Measurements from ENCODE around the gene KRT6A. TPM values are rescaled to one million over a fixed set of nuclear protein-coding genes. Genes with fewer than 3 reads are reported as not detected.
"Not testable (repeated sequence)": the region's sequence is repeated elsewhere in the genome, so short reads cannot be mapped to it uniquely, and the experiment has no call there.

KRT6A gene
- total and polyA plus RNA-seq, 2 donors (not counting 1 experiment from before 2014, with no cell fraction given): not detected

DNA sequence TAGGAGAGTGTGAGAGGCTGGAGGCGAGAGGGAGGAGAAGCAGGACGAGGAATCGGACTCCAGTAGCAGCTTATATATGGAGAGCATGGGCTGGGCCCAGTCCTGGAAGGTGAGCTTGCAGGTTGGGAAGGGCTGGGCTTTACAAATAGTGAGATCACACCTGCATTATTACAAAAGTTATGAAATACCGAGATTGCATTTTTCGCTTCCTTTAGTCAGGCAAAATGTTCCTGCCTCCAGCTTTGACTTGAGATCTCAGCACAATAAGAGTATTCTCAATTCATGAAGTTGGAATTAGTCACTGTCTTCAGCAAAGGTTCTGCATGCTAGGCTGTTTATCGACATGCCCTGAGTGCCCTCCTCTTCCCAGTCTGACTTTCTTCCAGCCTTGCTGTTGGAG is 41.0 kb downstream of the KRT6A start, which contains the start of gene KRT6B:
KRT6B (minus strand) TSS at position 46 of the 400 bp plus-strand sequence. CDS start 68 bp downstream, outside the sequence.
- H3K27ac Mint-ChIP-seq: no peak within 1 kb of the TSS
- H3K4me3 ChIP-seq (ENCODE audit: control extremely low read depth in 1 of 5, extremely low read depth in 1 of 5, insufficient read depth in 1 of 5, low read depth in 2 of 5, low read length in 4 of 5): no peak within 1 kb of the TSS

DNA sequence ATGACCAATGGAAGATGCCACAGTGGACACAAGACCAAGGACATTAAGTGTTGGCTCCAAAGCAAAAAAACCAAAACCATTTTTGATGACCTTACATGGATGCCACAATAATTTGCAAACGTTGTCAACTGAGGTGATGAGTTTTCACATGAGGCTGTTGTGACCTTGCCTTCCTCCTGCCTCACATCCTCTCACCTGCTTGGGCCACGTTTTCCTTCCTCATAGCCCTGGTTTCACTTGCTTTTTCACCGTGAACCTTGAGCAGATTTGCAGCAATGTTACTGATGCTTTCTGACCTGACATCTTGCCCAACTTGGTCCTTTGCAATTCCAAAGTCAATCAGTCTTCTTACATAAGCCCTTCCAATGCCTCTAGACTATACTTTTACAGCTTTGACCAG is 44.8 kb downstream of the KRT6A start:
- Histone ChIP-seq H3K4me3 (ENCODE audit: control extremely low read depth in 1 of 5, extremely low read depth in 1 of 5, insufficient read depth in 1 of 5, low read depth in 2 of 5, low read length in 4 of 5) (no peak overlapping the region), H2AFZ (ENCODE audit: insufficient read depth, low read depth, low read length, poor library complexity, severe bottlenecking) (no peak overlapping the region), H3K9me3 (ENCODE audit: control extremely low read depth in 1 of 3, control insufficient read depth in 2 of 3, insufficient read depth in 1 of 3, low read length in 2 of 3) (no peaks in the 10 kb centered on the region), H3K27ac (ENCODE audit: low read length in 2 of 2) (no peak overlapping the region), H3K36me3 (replicated peaks in 1 of 2; ENCODE audit: control extremely low read depth in 1 of 2, control insufficient read depth in 1 of 2, extremely low read depth in 1 of 2, insufficient read depth in 2 of 2, low read length in 1 of 2) (no peaks in the 10 kb centered on the region), H4K20me1 (ENCODE audit: control insufficient read depth, insufficient read depth, low read length, poor library complexity, severe bottlenecking) (no peaks in the 10 kb centered on the region), H3K4me1 (ENCODE audit: control insufficient read depth in 2 of 2, insufficient read depth in 2 of 2, low read length in 2 of 2) (no peaks in the 10 kb centered on the region), H3K4me2 (replicated peaks; ENCODE audit: low read depth, low read length, poor library complexity, severe bottlenecking) (no peak overlapping the region), H3K9ac (ENCODE audit: low read length) (no peak overlapping the region), H3K27me3 (replicated peaks in 1 of 4; ENCODE audit: control extremely low read depth in 1 of 4, control insufficient read depth in 3 of 4, insufficient read depth in 4 of 4, low read length in 3 of 4) (peaks cover 0 to 3% (median 0%) of the 10 kb centered on the region in 4 experiments), H3K79me2 (ENCODE audit: control insufficient read depth, insufficient read depth, low read length) (no peaks in the 10 kb centered on the region)
- no peak for DNase-seq
- 37% methylated on average over 3 of the region's 3 CpGs for WGBS (ENCODE audit: insufficient coverage)
- TF ChIP-seq EZH2 (IDR thresholded peaks at IDR 0.05; ENCODE audit: borderline replicate concordance, insufficient read depth, low read depth, low read length, poor library complexity, severe bottlenecking): no peak
- TF ChIP-seq, protein P1, sequence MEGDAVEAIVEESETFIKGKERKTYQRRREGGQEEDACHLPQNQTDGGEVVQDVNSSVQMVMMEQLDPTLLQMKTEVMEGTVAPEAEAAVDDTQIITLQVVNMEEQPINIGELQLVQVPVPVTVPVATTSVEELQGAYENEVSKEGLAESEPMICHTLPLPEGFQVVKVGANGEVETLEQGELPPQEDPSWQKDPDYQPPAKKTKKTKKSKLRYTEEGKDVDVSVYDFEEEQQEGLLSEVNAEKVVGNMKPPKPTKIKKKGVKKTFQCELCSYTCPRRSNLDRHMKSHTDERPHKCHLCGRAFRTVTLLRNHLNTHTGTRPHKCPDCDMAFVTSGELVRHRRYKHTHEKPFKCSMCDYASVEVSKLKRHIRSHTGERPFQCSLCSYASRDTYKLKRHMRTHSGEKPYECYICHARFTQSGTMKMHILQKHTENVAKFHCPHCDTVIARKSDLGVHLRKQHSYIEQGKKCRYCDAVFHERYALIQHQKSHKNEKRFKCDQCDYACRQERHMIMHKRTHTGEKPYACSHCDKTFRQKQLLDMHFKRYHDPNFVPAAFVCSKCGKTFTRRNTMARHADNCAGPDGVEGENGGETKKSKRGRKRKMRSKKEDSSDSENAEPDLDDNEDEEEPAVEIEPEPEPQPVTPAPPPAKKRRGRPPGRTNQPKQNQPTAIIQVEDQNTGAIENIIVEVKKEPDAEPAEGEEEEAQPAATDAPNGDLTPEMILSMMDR (IDR thresholded peaks at IDR 0.05): no peak
- no peaks in the 10 kb centered on the region for H3K9me3 Mint-ChIP-seq (ENCODE audit: insufficient read depth)
- H3K27me3 Mint-ChIP-seq: peaks cover 20% of the 10 kb centered on the region
- no peak overlapping the region for H3K27ac Mint-ChIP-seq
- no peak overlapping the region for H3K4me3 Mint-ChIP-seq
- no peak for ATAC-seq (ENCODE audit: low read depth)
- ChIA-PET CTCF (no interaction called here), POLR2A (no interaction called here)
- H3K4me1 Mint-ChIP-seq: peaks cover 3% of the 10 kb centered on the region
- intact Hi-C loops (cut with micrococcal nuclease): no loop called here

More for the DNA sequence above, 41.0 kb downstream of the KRT6A start, which contains the start of gene KRT6B:
- H3K4me3 Mint-ChIP-seq: no peak within 1 kb of the TSS
- no peak for TF ChIP-seq EZH2 (IDR thresholded peaks at IDR 0.05; ENCODE audit: borderline replicate concordance, insufficient read depth, low read depth, low read length, poor library complexity, severe bottlenecking)
- TF ChIP-seq, protein P1 (IDR thresholded peaks at IDR 0.05): no peak
- no peaks in the 10 kb centered on the region for H3K36me3 ChIP-seq (replicated peaks in 1 of 2; ENCODE audit: control extremely low read depth in 1 of 2, control insufficient read depth in 1 of 2, extremely low read depth in 1 of 2, insufficient read depth in 2 of 2, low read length in 1 of 2)
- ATAC-seq (ENCODE audit: low read depth): no peak
- no peaks in the 10 kb centered on the region for H4K20me1 ChIP-seq (ENCODE audit: control insufficient read depth, insufficient read depth, low read length, poor library complexity, severe bottlenecking)
- H3K4me1 Mint-ChIP-seq: peaks cover 3% of the 10 kb centered on the region
- no peaks in the 10 kb centered on the region for H3K4me1 ChIP-seq (ENCODE audit: control insufficient read depth in 2 of 2, insufficient read depth in 2 of 2, low read length in 2 of 2)
- intact Hi-C loops (cut with micrococcal nuclease): no loop called here
- peaks cover 12% of the 10 kb centered on the region for H3K27me3 Mint-ChIP-seq
- no peaks in the 10 kb centered on the region for H3K9me3 ChIP-seq (ENCODE audit: control extremely low read depth in 1 of 3, control insufficient read depth in 2 of 3, insufficient read depth in 1 of 3, low read length in 2 of 3)
- ChIA-PET POLR2A (no interaction called here), CTCF (no interaction called here)
- no peak within 1 kb of the TSS for H2AFZ ChIP-seq (ENCODE audit: insufficient read depth, low read depth, low read length, poor library complexity, severe bottlenecking)
- no peak within 1 kb of the TSS for H3K27ac ChIP-seq (ENCODE audit: low read length in 2 of 2)
- H3K4me2 ChIP-seq (replicated peaks; ENCODE audit: low read depth, low read length, poor library complexity, severe bottlenecking): no peak within 1 kb of the TSS
- DNase-seq: no peak
- no peaks in the 10 kb centered on the region for H3K79me2 ChIP-seq (ENCODE audit: control insufficient read depth, insufficient read depth, low read length)
- no peaks in the 10 kb centered on the region for H3K9me3 Mint-ChIP-seq (ENCODE audit: insufficient read depth)
- 95% methylated on average over 5 of the region's 6 CpGs for WGBS (ENCODE audit: insufficient coverage)
- peaks cover 0 to 2% (median 0%) of the 10 kb centered on the region in 4 experiments for H3K27me3 ChIP-seq (replicated peaks in 1 of 4; ENCODE audit: control extremely low read depth in 1 of 4, control insufficient read depth in 3 of 4, insufficient read depth in 4 of 4, low read length in 3 of 4)
- H3K9ac ChIP-seq (ENCODE audit: low read length): no peak within 1 kb of the TSS

DNA sequence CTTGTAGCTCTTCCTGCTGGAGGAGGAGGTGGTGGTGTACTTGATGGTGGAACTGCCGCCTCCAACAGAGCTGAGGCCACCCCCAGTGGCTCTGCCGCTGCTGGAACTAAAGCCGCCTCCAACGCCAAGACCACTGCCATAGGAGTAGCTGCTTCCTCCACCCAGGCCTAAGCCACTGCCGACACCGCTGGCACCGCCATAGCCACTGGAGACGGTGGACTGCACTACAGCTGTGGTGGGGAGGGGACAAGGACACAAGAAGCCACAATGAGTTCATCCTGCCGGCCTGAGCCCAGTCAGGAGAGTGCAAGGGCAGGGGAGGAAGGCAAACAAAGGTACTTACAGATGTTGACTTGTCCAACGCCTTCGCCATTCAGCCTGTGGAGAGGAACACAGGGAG is 45.9 kb downstream of the KRT6A start:
- H3K27ac Mint-ChIP-seq; H3K9ac ChIP-seq (ENCODE audit: low read length); H3K4me3 ChIP-seq (ENCODE audit: control extremely low read depth in 1 of 5, extremely low read depth in 1 of 5, insufficient read depth in 1 of 5, low read depth in 2 of 5, low read length in 4 of 5); H3K9me3 ChIP-seq (ENCODE audit: control extremely low read depth in 1 of 3, control insufficient read depth in 2 of 3, insufficient read depth in 1 of 3, low read length in 2 of 3); H2AFZ ChIP-seq (ENCODE audit: insufficient read depth, low read depth, low read length, poor library complexity, severe bottlenecking); DNase-seq; intact Hi-C loops (cut with micrococcal nuclease); POLR2A ChIA-PET; H3K27ac ChIP-seq (ENCODE audit: low read length in 2 of 2); H3K27me3 ChIP-seq (replicated peaks in 1 of 4; ENCODE audit: control extremely low read depth in 1 of 4, control insufficient read depth in 3 of 4, insufficient read depth in 4 of 4, low read length in 3 of 4); H3K4me1 ChIP-seq (ENCODE audit: control insufficient read depth in 2 of 2, insufficient read depth in 2 of 2, low read length in 2 of 2); H3K79me2 ChIP-seq (ENCODE audit: control insufficient read depth, insufficient read depth, low read length); H3K9me3 Mint-ChIP-seq (ENCODE audit: insufficient read depth); H3K4me3 Mint-ChIP-seq; ATAC-seq (ENCODE audit: low read depth); H4K20me1 ChIP-seq (ENCODE audit: control insufficient read depth, insufficient read depth, low read length, poor library complexity, severe bottlenecking); H3K36me3 ChIP-seq (replicated peaks in 1 of 2; ENCODE audit: control extremely low read depth in 1 of 2, control insufficient read depth in 1 of 2, extremely low read depth in 1 of 2, insufficient read depth in 2 of 2, low read length in 1 of 2); H3K4me1 Mint-ChIP-seq; H3K4me2 ChIP-seq (replicated peaks; ENCODE audit: low read depth, low read length, poor library complexity, severe bottlenecking); CTCF ChIA-PET: not testable (repeated sequence)
- peaks cover 24% of the 10 kb centered on the region for H3K27me3 Mint-ChIP-seq
- 96% methylated on average over 4 of the region's 11 CpGs for WGBS (ENCODE audit: insufficient coverage)

Measured in B cell (primary cell).